ENCODE data around the gene MAGOH. TPM values are rescaled to one million over a fixed set of nuclear protein-coding genes. Genes with fewer than 3 reads are reported as not detected.
A peak's percentile ranks its signal among the peaks of the same experiment; 100 is the strongest.
"Not testable (repeated sequence)": the region's sequence is repeated elsewhere in the genome, so short reads cannot be mapped to it uniquely, and the experiment has no call there.

The MAGOH gene
- total and polyA plus RNA-seq, 9 of the 15 experiments (the other 6 are each of a cell fraction or from before 2014, with no cell fraction given), result 102 to 342 (median 135) TPM

GRCh38 chr1:53185955-53186297 lies 52.4 kb downstream of the MAGOH start:
- FAIRE-seq; H3K79me2 ChIP-seq (ENCODE audit: control insufficient read depth, insufficient read depth, low read length); H3K9me3 ChIP-seq (replicated peaks; ENCODE audit: control insufficient read depth, insufficient read depth, low read depth, low read length); H3K27me3 ChIP-seq (ENCODE audit: control insufficient read depth in 2 of 2, insufficient read depth in 2 of 2, low read length in 2 of 2); BruUV-seq (replicated peaks); H3K9me1 ChIP-seq (ENCODE audit: control insufficient read depth, insufficient read depth, low read length); H3K36me3 ChIP-seq (ENCODE audit: control insufficient read depth, insufficient read depth, low read length); CTCF ChIA-PET (ENCODE audit: low intra/inter-chr PET ratio); DNase-seq (ENCODE audit: extremely low read depth in 1 of 4, low spot score in 3 of 4); ATAC-seq; H3K4me2 ChIP-seq (ENCODE audit: insufficient read depth, low read length); H2AFZ ChIP-seq (ENCODE audit: low read depth, low read length); H3K9ac ChIP-seq (ENCODE audit: insufficient read depth in 1 of 2, low read depth in 2 of 2, low read length in 2 of 2); H3K27ac ChIP-seq (ENCODE audit: extremely low read depth, low read depth, low read length); H3K4me3 ChIP-seq; H4K20me1 ChIP-seq (replicated peaks; ENCODE audit: control insufficient read depth, insufficient read depth, low read length): not testable (repeated sequence)
- in situ Hi-C loops (cut with MboI), result loop anchor here (10.0 to 25.0 kb wide), 2 partner anchors 274 to 481 kb away; partner anchors contain the start of gene ECHDC2
- intact Hi-C loops (cut with micrococcal nuclease), result loop anchor here (1.0 to 2.0 kb wide), 2 partner anchors 281 to 485 kb away; no protein-coding TSS in a partner anchor
- POLR2A ChIA-PET, result interaction anchor here (0.7 to 1.6 kb wide), 3 partner anchors 10 to 12 kb away, joined by 3 to 10 read pairs (median 3); no protein-coding TSS in a partner anchor
- peak; percentile 6; the same call in 1 of the 2 replicates for TF ChIP-seq VEZF1 (CRISPR knock-in tag; IDR thresholded peaks at IDR 0.05)
- WGBS (ENCODE audit: insufficient coverage, low coverage, missing lambda C conversion rate), result 13% methylated on average over 2 of the region's 2 CpGs
- H3K4me1 ChIP-seq (replicated peaks in 1 of 2; ENCODE audit: control insufficient read depth in 2 of 2, insufficient read depth in 2 of 2, low read length in 2 of 2), result peaks cover 16 to 53% of the 10 kb centered on the region in 2 experiments

All from K562 (cell line).